Breast epithelium (tissue), 4 donors: ENCODE data around the gene FAM168B. TPM values are rescaled to one million over a fixed set of nuclear protein-coding genes. Genes with fewer than 3 reads are reported as not detected.

ENCODE experiments used
- DNase-seq, 2 donors: peaks; one replicate each; pipeline ENCODE4 v3.0.0-alpha.2; 2019; ENCODE audit warnings: low spot score in 2 of 2
- H3K27ac ChIP-seq, 2 donors: fragments of 200-600 bp; sonication (generic) in 1 of 2; one replicate each; pipeline ENCODE4 v1.5.1; 2016 to 2019; ENCODE audit warnings: mild to moderate bottlenecking in 1 of 2
- H3K27me3 ChIP-seq, 2 donors: fragments of 200-600 bp; sonication (generic) in 1 of 2; one replicate each; pipeline versions ENCODE4 v1.5.1 to v1.6.0; 2017 to 2019; ENCODE audit warnings: control low read depth in 1 of 2, mild to moderate bottlenecking in 1 of 2
- H3K36me3 ChIP-seq: fragments of 200-600 bp; one replicate; pipeline ENCODE4 v1.5.1; 2019
- H3K4me1 ChIP-seq, 2 donors: fragments of 200-600 bp; sonication (generic); one replicate each; pipeline ENCODE4 v1.5.1; 2016 to 2019; ENCODE audit warnings: control low read depth in 1 of 2
- H3K4me3 ChIP-seq, 3 donors: fragments of 200-600 bp; sonication (generic); 1 replicate in 2 of 3; 2 replicates in 1 of 3; pipeline ENCODE4 v1.5.1; 2016 to 2019; ENCODE audit warnings: mild to moderate bottlenecking in 3 of 3, moderate library complexity in 2 of 3
- H3K9me3 ChIP-seq, 2 donors: fragments of 200-600 bp; sonication (generic) in 1 of 2; one replicate each; pipeline ENCODE4 v1.5.1; 2016 to 2019; ENCODE audit warnings: control low read depth in 1 of 2
- CTCF ChIP-seq, 3 donors: fragments of 450-650 bp; IDR thresholded peaks; one replicate each; pipeline ENCODE4 v1.5.1; 2016 to 2017; ENCODE audit warnings: antibody characterized with exemption in 3 of 3, mild to moderate bottlenecking in 3 of 3, moderate library complexity in 3 of 3
- POLR2A ChIP-seq: fragments of 450-650 bp; IDR thresholded peaks from one replicate; pipeline ENCODE4 v1.6.1; 2016; ENCODE audit warnings: antibody characterized with exemption, mild to moderate bottlenecking, moderate library complexity
- POLR2AphosphoS5 ChIP-seq, 3 donors: sonication (generic); formaldehyde crosslinking; IDR thresholded peaks; one replicate each; pipeline ENCODE4 v1.6.1; 2017; ENCODE audit warnings: antibody characterized with exemption in 3 of 3
- intact Hi-C: fragments of 100-400 bp; cut with DNase I; formaldehyde crosslinking; loops from one replicate; pipeline ENCODE4 v1.15.1; 2023; ENCODE audit warnings: low total_unique reads
- total RNA-seq, 3 donors: library from RNA; depleted of rRNA; stranded (reverse); fragments of >200 nt; gene quantifications; one replicate each; pipeline ENCODE4 v1.1.0, GENCODE V29; 2016

The FAM168B gene
- 100 to 1,000 TPM in 2 of 3 donors, 10 to 100 TPM in 1; 69.2 to 122 (median 111) TPM for total RNA-seq

GRCh38 chr2:131093006-131093695, at the start of gene FAM168B:
Gene FAM168B (minus strand): TSS chr2:131093460. CDS start chr2:131082646, 10,814 bp downstream.
- peak within 1 kb of the TSS; percentile 67 to 86 (median 82) for H3K4me3 ChIP-seq
- no peaks in the 10 kb centered on the region for H3K4me1 ChIP-seq

GRCh38 chr2:131142849-131143248, 49.6 kb upstream of the FAM168B start:
- Histone ChIP-seq H3K9me3 (no peaks in the 10 kb centered on the region), H3K4me3 (no peak overlapping the region), H3K4me1 (no peaks in the 10 kb centered on the region), H3K27me3 (no peaks in the 10 kb centered on the region), H3K27ac (no peak overlapping the region), H3K36me3 (peaks cover 4% of the 10 kb centered on the region)
- no peak for TF ChIP-seq POLR2AphosphoS5 (IDR thresholded peaks at IDR 0.05)
- no peak for TF ChIP-seq CTCF (IDR thresholded peaks at IDR 0.05)
- no peak for TF ChIP-seq POLR2A
- intact Hi-C loops: no loop called here
- DNase-seq: no peak

More at GRCh38 chr2:131093006-131093695, at the start of gene FAM168B:
- Histone ChIP-seq H3K9me3 (no peaks in the 10 kb centered on the region), H3K27me3 (no peaks in the 10 kb centered on the region), H3K36me3 (no peaks in the 10 kb centered on the region), H3K27ac (peak within 1 kb of the TSS; percentile 97 to 98)
- intact Hi-C loops: no loop called here
- TF ChIP-seq CTCF (IDR thresholded peaks at IDR 0.05): no peak
- peak; percentile 19 to 91 (median 85) for TF ChIP-seq POLR2AphosphoS5 (IDR thresholded peaks at IDR 0.05)
- peak; percentile 80 to 82 for DNase-seq

- no peak for TF ChIP-seq POLR2A
- no peak for TF ChIP-seq POLR2AphosphoS5 (IDR thresholded peaks at IDR 0.05)
- no peak for TF ChIP-seq CTCF (IDR thresholded peaks at IDR 0.05)
- intact Hi-C loops: no loop called here
- no peak for DNase-seq
These were observed 47.3 kb upstream of the FAM168B start for GRCh38 chr2:131140581-131140980.

GRCh38 chr2:131132729-131133128, 39.5 kb upstream of the FAM168B start:
- H3K27ac ChIP-seq: no peak overlapping the region
- H3K4me1 ChIP-seq: no peaks in the 10 kb centered on the region
- no peak for TF ChIP-seq POLR2AphosphoS5 (IDR thresholded peaks at IDR 0.05)
- intact Hi-C loops: no loop called here
- DNase-seq: no peak
- H3K36me3 ChIP-seq: no peaks in the 10 kb centered on the region
- H3K27me3 ChIP-seq: no peaks in the 10 kb centered on the region
- H3K9me3 ChIP-seq: no peaks in the 10 kb centered on the region
- no peak overlapping the region for H3K4me3 ChIP-seq

More at GRCh38 chr2:131140581-131140980, 47.3 kb upstream of the FAM168B start:
- H3K27me3 ChIP-seq: no peaks in the 10 kb centered on the region
- H3K4me3 ChIP-seq: no peak overlapping the region
- H3K4me1 ChIP-seq: no peaks in the 10 kb centered on the region
- H3K27ac ChIP-seq: no peak overlapping the region
- no peaks in the 10 kb centered on the region for H3K9me3 ChIP-seq
- peaks cover 4% of the 10 kb centered on the region for H3K36me3 ChIP-seq

- Histone ChIP-seq H3K27ac (no peak overlapping the region), H3K4me3 (no peak overlapping the region), H3K27me3 (no peaks in the 10 kb centered on the region), H3K9me3 (no peaks in the 10 kb centered on the region), H3K4me1 (no peaks in the 10 kb centered on the region), H3K36me3 (no peaks in the 10 kb centered on the region)
- DNase-seq: no peak
- TF ChIP-seq POLR2A: no peak
- TF ChIP-seq CTCF (IDR thresholded peaks at IDR 0.05): no peak
- no peak for TF ChIP-seq POLR2AphosphoS5 (IDR thresholded peaks at IDR 0.05)
- intact Hi-C loops: no loop called here
These were observed 37.0 kb upstream of the FAM168B start for GRCh38 chr2:131130298-131130596.
